Left ventricle myocardium superior (tissue), 1 donor: ENCODE results near the gene FOXP1. TPM values are rescaled to one million over a fixed set of nuclear protein-coding genes. Genes with fewer than 3 reads are reported as not detected.
A peak's percentile ranks its signal among the peaks of the same experiment; 100 is the strongest.

ENCODE experiments used
- ATAC-seq: fragments of 200-7000 bp; cut with Tn5 transposase; one replicate; pipeline ENCODE4 v1.9.1; 2020; ENCODE audit warnings: mild to moderate bottlenecking, moderate library complexity
- DNase-seq: peaks from one replicate; pipeline ENCODE4 v3.0.0-alpha.2; 2020
- intact Hi-C: fragments of 100-400 bp; cut with micrococcal nuclease; formaldehyde crosslinking; loops from one replicate; pipeline ENCODE4 v1.11.0; 2022
- total RNA-seq: library from RNA; stranded (reverse); fragmentation: NEBNext Ultra II Directional; extraction: Animal tissue kit (Norgen Biotek cat#: 25700); gene quantifications from one replicate; pipeline ENCODE4 v1.2.1, GENCODE V29; 2021
- donor health status: DM: no; HTN: yes; CAD: no; lungs with severe emphysema.

The FOXP1 gene
- total RNA-seq, 1 donor from 2014 or later = 35.2 TPM

DNA sequence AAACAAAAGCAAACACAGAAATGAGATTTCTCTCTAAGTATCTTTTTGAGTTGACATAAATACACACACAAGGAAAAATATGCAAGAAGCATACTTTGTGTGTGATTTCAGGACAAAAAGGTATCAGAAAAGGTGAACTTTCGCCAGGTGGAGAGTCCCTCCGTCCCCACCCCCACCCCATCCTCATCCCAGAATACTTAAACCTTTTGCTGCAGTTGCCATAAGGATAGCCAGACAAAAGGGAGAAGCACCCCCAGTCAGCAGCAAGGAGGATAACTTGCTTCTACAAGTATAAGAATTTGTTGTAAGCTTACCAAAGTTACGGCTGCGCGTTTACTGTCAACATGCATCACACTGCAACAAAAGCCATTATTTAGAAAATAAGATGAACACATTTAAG lies 10.3 kb downstream of the FOXP1 start:
- no peak for DNase-seq
- ATAC-seq = no peak
- intact Hi-C loops = no loop called here

DNA sequence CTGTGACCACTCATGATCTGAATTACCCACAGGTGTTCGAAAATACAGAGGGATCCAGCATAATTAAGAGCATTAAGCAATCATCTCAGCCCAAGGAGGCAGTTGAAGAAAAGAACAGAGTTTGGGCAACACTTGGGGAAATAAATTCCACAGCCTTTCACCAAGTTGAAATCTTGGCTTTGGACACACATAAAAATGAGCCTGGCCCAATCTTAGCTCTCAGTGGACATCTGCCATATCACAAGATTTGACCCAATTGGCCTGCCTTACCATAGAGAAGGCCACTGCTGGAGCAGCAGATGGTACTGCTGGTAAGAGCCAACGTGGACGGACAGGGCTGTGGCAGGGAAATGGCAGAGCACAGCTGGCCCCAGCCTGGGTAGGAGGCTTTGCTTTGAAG lies 13.0 kb downstream of the FOXP1 start:
- DNase-seq = no peak
- intact Hi-C loops = no loop called here
- ATAC-seq = peak; percentile 68

DNA sequence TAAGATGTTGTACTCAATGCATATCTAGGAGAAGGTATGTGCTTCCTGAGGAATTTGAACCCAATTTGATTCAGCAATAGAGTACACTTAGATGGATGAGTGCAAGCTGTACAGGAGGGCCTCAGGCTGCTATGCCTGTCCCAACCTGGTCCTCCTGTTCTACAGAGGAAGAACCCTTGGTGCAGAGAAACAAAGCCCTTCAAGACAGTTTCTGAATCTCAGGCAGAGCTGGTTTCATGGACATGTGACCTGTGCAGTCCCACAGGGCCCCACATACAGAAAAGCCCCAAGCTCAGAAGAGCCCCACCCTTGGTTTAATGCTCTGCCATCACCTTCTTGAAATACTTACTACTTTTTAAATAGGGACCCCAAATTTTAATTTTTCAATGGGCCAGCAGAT lies 15.3 kb downstream of the FOXP1 start:
- DNase-seq (no peak), ATAC-seq (no peak)
- intact Hi-C loops = no loop called here

DNA sequence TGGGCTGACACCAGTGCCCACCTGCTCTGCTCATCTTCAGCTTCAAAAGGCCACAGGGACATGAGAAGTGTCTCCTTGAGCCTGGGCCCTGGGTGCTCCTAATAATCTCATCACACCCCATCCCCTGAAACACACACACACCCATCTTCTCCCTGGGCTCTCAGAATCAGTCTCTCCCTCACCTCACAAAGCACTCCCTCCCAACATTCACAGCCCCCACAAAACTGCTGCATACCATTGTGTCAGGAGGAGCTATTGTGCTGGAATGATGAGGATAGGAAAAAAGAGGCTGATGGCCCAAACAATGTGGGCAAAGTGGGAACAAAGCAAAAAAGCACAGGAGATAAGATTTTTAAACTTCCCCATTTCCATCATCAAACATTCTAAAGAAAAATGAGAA lies 16.8 kb downstream of the FOXP1 start:
- DNase-seq (no peak), ATAC-seq (no peak)
- intact Hi-C loops = no loop called here

DNA sequence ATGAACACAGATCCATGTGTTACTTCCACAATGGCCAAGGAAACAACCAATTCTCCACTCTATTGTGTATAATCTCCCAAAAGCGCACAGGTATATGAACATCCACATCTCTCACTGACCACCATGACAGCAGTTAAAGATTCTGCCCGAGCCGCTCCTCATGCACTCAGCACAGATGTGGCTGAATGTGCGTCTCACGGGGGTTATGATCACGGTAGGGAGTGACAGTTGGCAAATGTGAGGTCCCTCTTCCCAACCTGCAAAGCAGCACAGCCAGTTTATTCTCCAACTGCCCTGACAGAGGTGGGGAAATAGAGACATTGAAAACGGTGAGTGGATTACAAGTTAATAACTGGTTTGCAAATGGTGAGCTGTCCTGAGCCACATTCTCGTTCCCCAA lies 17.6 kb downstream of the FOXP1 start:
- DNase-seq (no peak), ATAC-seq (no peak)
- intact Hi-C loops = no loop called here

DNA sequence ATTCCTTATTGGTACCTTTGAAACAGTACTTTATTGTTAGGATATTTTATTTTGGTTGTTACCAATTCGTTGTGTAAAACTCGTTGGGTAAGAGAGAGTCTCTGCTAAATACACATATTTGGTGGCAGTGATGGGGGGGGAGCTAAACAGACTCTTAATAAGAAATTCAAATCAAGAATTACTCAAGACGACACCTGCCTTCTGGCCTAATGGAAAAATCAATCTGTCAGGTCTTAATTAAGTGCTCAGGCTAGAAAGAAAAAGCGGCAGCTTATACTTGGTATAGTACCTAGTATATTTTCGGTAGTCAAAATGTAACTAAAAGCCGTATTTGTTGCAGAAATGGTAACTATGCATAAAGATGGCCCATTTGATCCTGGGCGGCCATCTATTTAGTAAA lies 18.2 kb downstream of the FOXP1 start:
- intact Hi-C loops = no loop called here
- DNase-seq (no peak), ATAC-seq (no peak)

DNA sequence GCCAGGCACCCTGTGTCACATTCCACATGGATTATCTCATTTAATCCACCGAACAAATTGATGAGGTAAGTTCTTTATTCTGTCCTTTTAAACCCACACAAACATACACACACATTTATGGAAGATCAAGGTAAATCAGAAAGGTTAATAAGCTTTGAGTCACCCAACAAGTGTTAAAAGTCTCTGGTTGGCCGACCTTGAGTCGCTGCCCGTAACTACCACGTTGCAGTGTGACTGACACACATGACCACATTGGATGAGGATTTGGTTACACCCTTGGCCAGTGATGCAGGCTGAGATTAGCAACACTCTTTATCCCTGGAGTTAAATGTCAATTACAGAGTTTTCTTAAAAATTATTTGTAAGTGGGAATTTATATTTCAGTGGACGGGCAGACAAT lies 19.2 kb downstream of the FOXP1 start:
- intact Hi-C loops = no loop called here
- ATAC-seq = no peak
- no peak for DNase-seq

DNA sequence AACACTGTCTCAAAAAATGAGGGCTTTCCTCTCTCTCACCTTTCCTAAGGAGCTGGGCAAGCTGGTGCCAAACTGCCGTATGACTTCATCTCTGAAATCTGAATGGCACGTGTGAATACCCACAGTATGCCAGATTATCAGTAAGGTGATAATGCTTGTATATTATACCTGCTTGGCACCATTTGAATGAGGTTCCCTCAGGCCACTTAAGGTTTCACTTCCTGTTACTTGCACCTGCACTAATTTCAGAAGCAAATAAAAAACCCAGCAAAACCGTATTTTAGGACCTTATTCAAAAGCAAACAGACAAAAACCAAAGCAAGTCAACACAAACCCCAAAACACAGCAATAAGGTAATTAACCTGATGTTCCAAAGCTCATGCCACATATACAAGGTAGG lies 19.7 kb downstream of the FOXP1 start:
- ATAC-seq = no peak
- DNase-seq = no peak
- intact Hi-C loops = no loop called here

DNA sequence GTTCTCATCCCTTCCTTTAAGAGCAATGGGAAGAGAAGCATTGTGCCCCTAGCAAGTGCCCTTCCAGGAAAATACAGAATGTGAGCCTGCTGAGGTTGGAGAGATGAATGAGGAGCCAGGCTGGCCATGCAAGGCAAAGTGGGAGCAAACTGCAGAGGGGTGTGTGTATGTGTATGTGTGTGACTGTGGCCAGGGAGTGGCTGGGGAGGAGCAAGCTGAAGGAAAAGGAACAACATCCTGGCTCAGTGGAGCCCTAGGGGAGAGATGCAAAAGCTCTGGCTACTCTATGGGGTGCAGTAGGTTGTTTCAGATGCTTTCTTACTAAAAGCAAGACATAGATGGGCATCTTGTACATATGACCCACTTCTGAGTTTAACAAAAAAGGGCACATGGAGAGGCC lies 20.6 kb downstream of the FOXP1 start:
- no peak for DNase-seq
- peak; percentile 12 for ATAC-seq
- intact Hi-C loops = no loop called here

DNA sequence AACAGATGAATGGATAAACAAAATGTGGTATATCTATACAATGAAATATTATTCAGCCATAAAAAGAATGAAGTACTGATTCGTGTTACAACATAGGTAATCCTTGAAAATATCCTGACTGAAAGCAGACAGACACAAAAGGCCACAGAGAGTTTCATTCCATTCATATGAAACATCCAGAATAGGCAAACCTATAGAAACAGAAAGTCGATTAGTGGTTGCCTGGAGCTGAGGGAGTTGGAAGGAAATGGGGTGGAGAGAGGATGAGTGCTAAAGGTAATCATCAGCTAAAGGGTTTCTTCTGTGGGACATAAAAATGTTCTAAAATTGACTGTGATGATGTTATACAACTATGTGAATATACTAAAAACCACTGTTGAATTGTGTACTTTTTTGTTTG lies 22.9 kb downstream of the FOXP1 start:
- intact Hi-C loops = no loop called here
- no peak for ATAC-seq

DNA sequence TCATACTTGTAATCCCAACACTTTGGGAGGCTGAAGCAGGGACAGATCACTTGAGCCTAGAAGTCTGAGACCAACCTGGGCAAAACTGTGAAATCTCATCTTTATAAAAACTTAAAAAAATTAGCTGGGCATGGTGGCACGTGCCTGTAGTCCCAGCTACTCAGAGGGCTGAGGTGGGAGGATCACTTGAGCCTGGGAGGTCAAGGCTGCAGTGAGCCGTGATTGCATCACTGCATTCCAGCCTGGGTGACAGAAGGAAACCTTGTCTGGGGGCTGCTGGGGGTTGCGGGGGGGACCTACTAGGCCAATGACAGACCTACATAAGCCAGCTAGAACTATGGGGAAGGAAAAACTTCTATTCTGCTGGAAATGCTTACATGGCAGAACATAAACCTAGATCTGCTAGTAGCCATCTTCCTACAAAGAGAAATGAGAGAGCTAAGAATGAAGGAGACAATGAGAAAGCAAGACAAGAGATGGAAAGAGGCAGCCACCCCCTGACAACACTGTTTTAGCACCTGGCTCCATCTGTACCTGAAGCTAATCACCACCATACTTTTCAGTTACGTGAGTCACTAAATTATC lies 23.9 kb downstream of the FOXP1 start:
- no peak for ATAC-seq
- intact Hi-C loops = no loop called here
- DNase-seq = no peak

More for the DNA sequence above, 22.9 kb downstream of the FOXP1 start:
- no peak for DNase-seq

DNA sequence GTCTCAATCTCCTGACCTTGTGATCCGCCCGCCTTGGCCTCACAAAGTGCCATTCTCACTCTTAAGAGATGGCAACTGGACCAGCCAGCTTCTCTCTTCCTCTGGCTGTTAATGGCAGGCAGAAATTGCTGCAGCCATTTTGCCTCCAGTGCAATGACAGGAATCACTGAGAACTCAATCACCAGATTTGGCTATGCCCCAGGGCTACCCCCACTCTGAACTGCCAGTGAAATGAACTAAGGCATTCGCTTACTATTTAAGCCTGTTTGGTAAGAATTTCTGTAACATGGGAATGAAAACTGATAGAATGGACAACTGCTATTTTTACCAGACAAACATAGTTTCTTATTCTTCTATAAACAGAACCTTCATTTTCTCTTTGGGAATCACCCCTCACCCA lies 24.5 kb downstream of the FOXP1 start:
- no peak for DNase-seq
- intact Hi-C loops = no loop called here
- no peak for ATAC-seq

DNA sequence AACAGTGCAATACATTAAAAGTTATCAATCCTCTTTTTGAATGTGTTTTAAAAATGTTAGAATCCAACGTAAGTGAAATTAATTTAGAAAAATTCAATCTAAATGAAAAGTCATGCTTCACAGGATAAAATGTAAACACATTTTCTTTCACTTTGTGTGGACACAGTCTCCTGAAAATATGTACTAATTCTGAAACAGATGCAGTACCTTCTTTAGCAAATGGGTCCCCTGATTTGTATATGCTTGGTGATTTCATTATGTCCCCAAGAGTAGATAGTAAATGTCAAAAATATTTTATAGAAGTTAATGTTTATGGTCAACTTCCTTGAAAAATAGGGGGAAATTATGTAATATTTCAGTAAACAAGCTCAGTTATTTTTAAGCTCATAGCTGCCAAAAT lies 28.9 kb downstream of the FOXP1 start:
- intact Hi-C loops = no loop called here
- DNase-seq = no peak
- ATAC-seq = no peak

DNA sequence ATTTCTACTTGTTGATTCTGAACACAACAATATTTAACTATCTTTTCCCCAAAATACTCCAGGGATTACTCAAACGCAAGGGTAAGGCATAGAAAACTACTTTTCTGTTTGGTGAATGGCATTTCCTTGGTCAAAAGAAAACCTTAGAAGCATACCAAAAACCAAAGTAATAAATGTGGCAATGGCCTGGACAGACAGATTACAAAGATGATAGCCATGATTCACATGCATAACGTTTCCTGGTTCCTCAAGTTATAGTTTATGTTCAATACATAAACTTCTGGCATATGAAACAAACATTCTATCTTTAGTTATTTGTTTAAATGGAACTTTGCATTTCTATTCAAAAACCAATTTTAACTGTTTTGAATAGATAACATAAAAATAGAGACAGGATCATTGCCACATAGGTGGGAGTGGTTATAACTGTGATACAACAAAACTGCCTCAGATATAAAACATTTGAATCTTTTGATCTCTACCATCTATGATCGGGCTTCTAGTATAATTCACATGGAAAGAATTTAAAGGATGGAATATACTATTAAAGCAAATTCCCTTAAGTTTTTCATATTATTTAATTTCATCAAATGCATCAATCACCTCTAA lies 32.1 kb downstream of the FOXP1 start:
- intact Hi-C loops = no loop called here
- DNase-seq = no peak
- no peak for ATAC-seq

DNA sequence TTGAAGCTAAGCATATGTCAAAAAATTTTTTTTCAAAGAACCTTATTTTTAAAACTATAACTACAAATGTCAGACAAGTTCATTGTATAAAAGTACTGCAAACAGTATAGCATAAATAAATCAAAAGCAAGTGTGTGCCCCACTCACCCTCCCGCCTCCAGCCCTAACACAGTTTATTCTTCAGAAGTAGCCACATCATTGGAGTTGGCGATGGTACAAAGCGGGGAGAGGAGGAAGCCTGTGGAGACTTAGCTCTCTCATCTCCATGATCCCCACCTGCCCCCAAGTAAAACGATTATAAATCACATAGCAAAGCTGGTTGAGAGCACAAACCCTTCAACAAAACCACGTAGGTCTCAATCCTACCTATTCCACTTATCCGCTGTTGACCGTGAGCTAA lies 33.6 kb downstream of the FOXP1 start:
- DNase-seq (no peak), ATAC-seq (no peak)
- intact Hi-C loops = no loop called here

DNA sequence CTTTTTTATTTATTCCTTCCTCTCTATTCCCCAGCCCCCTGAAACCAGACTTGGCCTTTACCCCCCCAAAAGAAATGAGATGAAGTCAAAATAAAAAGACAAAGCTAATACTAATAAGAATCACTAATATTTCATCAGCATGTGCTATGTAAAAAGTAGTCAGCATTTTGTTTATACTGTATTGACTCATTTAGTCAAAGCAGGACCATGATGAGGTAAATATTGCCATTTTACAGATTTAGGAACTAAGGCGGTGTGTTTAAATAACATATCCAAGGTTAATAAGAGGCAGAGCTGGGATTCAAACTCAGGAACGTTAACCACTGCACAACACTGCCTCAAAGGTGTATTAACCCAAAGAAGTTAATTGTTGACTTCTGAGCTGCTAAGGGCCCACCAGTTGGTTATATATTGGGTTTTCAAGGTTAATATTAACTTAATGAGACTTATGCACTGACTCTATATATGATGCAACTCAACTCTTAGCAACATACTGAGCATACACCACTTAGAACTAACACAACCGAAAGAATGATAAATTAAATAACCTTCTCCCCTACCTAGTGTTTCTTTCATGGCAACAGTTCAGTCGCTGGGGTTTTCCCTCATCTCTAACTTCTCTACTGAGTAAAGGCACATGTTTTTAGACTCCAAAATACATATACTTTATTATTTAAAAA lies 34.7 kb downstream of the FOXP1 start:
- intact Hi-C loops = no loop called here
- no peak for ATAC-seq
- no peak for DNase-seq

DNA sequence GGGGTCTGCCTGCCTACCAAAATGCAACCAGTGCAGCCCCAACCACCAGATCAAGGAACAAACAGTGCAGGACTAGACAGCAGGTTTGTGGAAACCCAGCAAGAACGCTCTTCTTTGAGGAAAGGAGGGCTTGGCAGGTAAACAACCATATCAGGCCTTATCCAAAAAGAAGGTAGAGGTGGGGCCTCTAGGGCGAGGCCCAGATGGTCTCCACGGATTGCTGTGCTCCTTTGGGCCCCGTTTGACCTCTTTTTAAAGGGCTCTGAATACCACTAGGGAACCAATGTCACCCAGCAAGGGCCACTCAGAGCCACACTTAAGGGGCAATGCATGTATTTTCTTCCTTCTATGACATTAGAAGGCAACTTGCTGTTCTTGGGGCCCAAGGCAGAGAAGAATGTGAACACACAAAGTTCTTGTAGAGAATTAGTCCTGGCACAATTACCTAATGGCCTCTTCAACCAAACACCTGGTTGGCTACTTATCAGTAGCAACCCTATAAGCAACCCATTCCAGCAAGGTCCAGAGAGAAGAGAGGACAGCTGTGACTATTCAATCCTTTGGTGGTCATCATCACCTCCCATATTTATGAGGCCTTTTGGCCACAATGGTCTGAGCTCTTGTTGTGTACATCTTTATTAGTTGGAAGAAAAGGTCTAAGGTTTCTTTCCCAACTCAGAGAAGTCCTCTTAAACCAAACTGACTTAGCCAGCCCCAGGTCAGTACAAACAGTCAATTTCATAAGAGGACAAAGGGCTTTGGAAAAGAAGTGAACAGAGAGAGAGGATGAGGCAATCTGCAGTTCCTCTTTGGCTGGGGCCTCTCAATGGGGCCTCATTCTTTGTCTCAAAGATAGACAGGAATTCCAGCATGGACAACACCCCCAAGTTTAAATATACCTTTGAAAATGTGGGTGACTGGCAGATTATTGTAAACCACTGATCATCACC lies 36.0 kb downstream of the FOXP1 start:
- ATAC-seq (peak; percentile 63), DNase-seq (no peak)
- intact Hi-C loops = no loop called here

DNA sequence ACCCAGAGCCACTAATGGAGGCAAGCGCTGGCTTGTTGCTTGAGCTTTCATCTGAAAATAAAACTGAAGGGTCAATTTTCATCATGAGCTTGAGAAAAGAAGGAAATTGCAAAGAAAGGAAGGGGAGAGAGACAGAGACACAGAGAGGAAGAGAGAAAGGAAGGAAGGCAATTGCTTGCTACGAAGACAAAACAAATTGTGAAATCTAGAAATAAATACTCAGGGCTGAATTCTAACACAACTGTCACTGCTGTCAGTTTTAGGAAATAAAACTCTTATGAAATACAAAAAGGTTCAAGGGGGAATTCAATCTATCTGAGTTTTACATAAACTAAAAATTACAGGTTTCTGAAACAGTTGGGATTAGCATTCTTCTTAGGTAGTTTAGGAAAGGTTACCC lies 36.7 kb downstream of the FOXP1 start:
- DNase-seq (no peak), ATAC-seq (no peak)
- intact Hi-C loops = no loop called here

DNA sequence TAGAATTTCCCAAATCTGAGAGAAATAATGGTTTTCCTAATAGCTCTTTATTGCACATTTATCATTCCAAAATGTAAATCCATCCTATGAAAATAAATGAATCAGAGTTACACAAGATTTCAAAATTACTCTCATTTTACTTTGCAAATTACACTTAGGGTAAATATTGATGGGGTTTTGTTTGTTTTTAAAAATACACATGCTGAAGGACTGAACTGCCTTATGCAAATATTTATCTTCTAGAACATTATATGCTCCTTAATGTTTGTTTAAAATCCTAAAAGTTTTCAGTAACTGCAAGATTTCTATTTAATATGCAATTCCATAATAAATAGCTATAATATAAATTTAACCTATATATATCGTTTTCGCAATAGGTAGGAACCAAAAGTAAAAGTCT lies 38.2 kb downstream of the FOXP1 start:
- intact Hi-C loops = no loop called here
- ATAC-seq = no peak
- DNase-seq = no peak

DNA sequence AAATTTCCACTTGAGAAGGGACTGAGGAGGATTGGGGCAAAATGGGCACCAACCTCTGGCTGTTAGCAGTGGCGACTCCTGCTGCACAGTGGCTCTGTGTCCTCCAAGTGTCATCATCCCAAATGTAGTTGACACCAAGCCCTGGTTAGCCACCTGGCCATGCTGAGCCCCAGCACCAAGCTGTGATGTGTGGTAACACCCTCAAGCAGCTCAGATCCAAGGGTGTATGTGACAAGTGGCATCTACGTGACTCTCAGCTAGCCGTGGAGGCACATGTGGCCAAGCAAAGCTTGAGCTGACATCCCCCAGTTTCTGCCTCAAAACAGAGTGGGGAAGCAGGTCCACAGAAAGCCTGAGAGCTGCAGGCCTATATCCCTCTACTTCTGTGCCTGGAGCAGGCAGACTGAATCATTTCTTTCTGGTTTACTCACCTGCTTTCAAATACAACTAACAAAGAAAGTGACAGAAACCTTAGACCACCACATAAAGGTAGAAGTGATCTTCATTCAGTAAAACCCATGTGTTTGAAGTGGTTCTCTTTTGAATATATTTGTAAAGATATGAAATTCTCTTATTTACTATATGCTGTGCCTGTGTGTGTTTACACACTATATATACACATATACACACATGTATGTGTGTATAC lies 40.0 kb downstream of the FOXP1 start:
- intact Hi-C loops = no loop called here
- DNase-seq (no peak), ATAC-seq (peak; percentile 4)
